Hepatocyte (in vitro differentiated cells): Measurements from ENCODE around the gene AGAP9. TPM values are rescaled to one million over a fixed set of nuclear protein-coding genes. Genes with fewer than 3 reads are reported as not detected.
"Not testable (repeated sequence)": the region's sequence is repeated elsewhere in the genome, so short reads cannot be mapped to it uniquely, and the experiment has no call there.

Experiments
- DNase-seq: peaks from one replicate; pipeline ENCODE4 v3.0.0-alpha.2; 2016; ENCODE audit warnings: low spot score
- H2AFZ ChIP-seq: fragments of 200-600 bp; sonication (generic); 2 replicates; pipeline ENCODE4 v1.6.0; 2016; ENCODE audit warnings: antibody characterized with exemption, mild to moderate bottlenecking
- H3K27ac ChIP-seq: fragments of 200-600 bp; sonication (generic); 2 replicates; pipeline ENCODE4 v1.5.1; 2016; ENCODE audit warnings: mild to moderate bottlenecking
- H3K27me3 ChIP-seq: fragments of 200-600 bp; sonication (generic); 2 replicates; pipeline ENCODE4 v1.6.1; 2016
- H3K36me3 ChIP-seq: fragments of 200-600 bp; sonication (generic); replicated peaks from 2 replicates; pipeline ENCODE4 v1.5.1; 2016; ENCODE audit warnings: low read depth; ENCODE audit not compliant: insufficient read depth
- H3K4me1 ChIP-seq: fragments of 200-600 bp; sonication (generic); 2 replicates; pipeline ENCODE4 v1.5.1; 2016; ENCODE audit warnings: mild to moderate bottlenecking, moderate library complexity; ENCODE audit not compliant: insufficient read depth
- H3K4me2 ChIP-seq: fragments of 200-600 bp; sonication (generic); 2 replicates; pipeline ENCODE4 v1.6.0; 2016
- H3K4me3 ChIP-seq: fragments of 200-600 bp; sonication (generic); 2 replicates; pipeline ENCODE4 v1.5.1; 2016; ENCODE audit warnings: mild to moderate bottlenecking
- H3K79me2 ChIP-seq: fragments of 200-600 bp; sonication (generic); 2 replicates; pipeline ENCODE4 v1.6.0; 2017; ENCODE audit warnings: mild to moderate bottlenecking
- H3K9me2 ChIP-seq: fragments of 200-600 bp; sonication (generic); replicated peaks from 2 replicates; pipeline ENCODE4 v1.6.0; 2017; ENCODE audit warnings: mild to moderate bottlenecking; ENCODE audit not compliant: insufficient read depth
- H3K9me3 ChIP-seq: fragments of 200-600 bp; sonication (generic); 2 replicates; pipeline ENCODE4 v1.5.1; 2016; ENCODE audit warnings: low read depth, mild to moderate bottlenecking
- H4K20me1 ChIP-seq: fragments of 200-600 bp; sonication (generic); 2 replicates; pipeline ENCODE4 v1.6.0; 2016; ENCODE audit warnings: mild to moderate bottlenecking; ENCODE audit not compliant: insufficient read depth, poor library complexity, severe bottlenecking
- WGBS: methylation state at CpG from one replicate; pipeline ENCODE4 v1.1.6; 2016; ENCODE audit warnings: low lambda C conversion rate; ENCODE audit errors: missing lambda C conversion rate; 5-methylcytosine and 5-hydroxymethylcytosine counted together
- polyA plus RNA-seq: library from polyadenylated mRNA; unstranded; fragments of >200 nt; fragmentation: Nextera tagmentation; extraction: Ambion mirVana; gene quantifications from 2 replicates; pipeline ENCODE4 v1.2.1, GENCODE V29; 2016
- total RNA-seq: library from RNA; depleted of rRNA; stranded (reverse); fragments of >200 nt; gene quantifications from 2 replicates; pipeline ENCODE4 v1.2.3, GENCODE V29; 2014

Gene AGAP9
- total and polyA plus RNA-seq, 2 experiments from 2014 or later = 6.9 to 9.4 TPM

GRCh38 chr10:47481768-47482181 lies 41.7 kb downstream of the AGAP9 start:
- H2AFZ ChIP-seq, H3K36me3 ChIP-seq, H3K9me2 ChIP-seq, H3K4me2 ChIP-seq, H4K20me1 ChIP-seq, H3K4me3 ChIP-seq, H3K27me3 ChIP-seq, H3K27ac ChIP-seq, H3K4me1 ChIP-seq, H3K9me3 ChIP-seq, H3K79me2 ChIP-seq, DNase-seq: not testable (repeated sequence)
- WGBS = 82% methylated on average over 5 of the region's 6 CpGs

GRCh38 chr10:47481182-47481766 lies 42.2 kb downstream of the AGAP9 start:
- H3K27me3 ChIP-seq, H3K9me2 ChIP-seq, H3K79me2 ChIP-seq, H3K27ac ChIP-seq, H3K9me3 ChIP-seq, H3K36me3 ChIP-seq, H2AFZ ChIP-seq, H3K4me3 ChIP-seq, H3K4me1 ChIP-seq, H4K20me1 ChIP-seq, H3K4me2 ChIP-seq: not testable (repeated sequence)
- peak; percentile 23 for DNase-seq
- 38% methylated on average over 7 of the region's 10 CpGs for WGBS

GRCh38 chr10:47480133-47480532 lies 43.3 kb downstream of the AGAP9 start:
- H4K20me1 ChIP-seq, H3K9me2 ChIP-seq, H2AFZ ChIP-seq, H3K27me3 ChIP-seq, H3K79me2 ChIP-seq, H3K36me3 ChIP-seq, DNase-seq, H3K27ac ChIP-seq, H3K4me2 ChIP-seq, H3K4me3 ChIP-seq, H3K4me1 ChIP-seq, H3K9me3 ChIP-seq: not testable (repeated sequence)
- 39% methylated on average over 2 of the region's 3 CpGs for WGBS

GRCh38 chr10:47478114-47478513 lies 45.3 kb downstream of the AGAP9 start:
- not testable (repeated sequence) for H4K20me1 ChIP-seq, H3K27me3 ChIP-seq, H3K9me3 ChIP-seq, DNase-seq, H3K4me2 ChIP-seq, H3K79me2 ChIP-seq, H3K4me1 ChIP-seq, H3K9me2 ChIP-seq, H3K36me3 ChIP-seq, H3K4me3 ChIP-seq, H2AFZ ChIP-seq, H3K27ac ChIP-seq
- 62% methylated on average over 3 of the region's 5 CpGs for WGBS

- not testable (repeated sequence) for H3K4me3 ChIP-seq
Observed at GRCh38 chr10:47477078-47477477, 46.4 kb downstream of the AGAP9 start.

GRCh38 chr10:47475101-47475500 lies 48.3 kb downstream of the AGAP9 start:
- not testable (repeated sequence) for H4K20me1 ChIP-seq, H3K27ac ChIP-seq, H3K4me2 ChIP-seq, H3K4me1 ChIP-seq, H3K9me2 ChIP-seq, H3K27me3 ChIP-seq, DNase-seq, H3K9me3 ChIP-seq, H2AFZ ChIP-seq, H3K4me3 ChIP-seq, H3K36me3 ChIP-seq, H3K79me2 ChIP-seq
- WGBS = 80% methylated on average over 5 of the region's 5 CpGs

More at GRCh38 chr10:47477078-47477477, 46.4 kb downstream of the AGAP9 start:
- 96% methylated on average over 10 of the region's 11 CpGs for WGBS
- not testable (repeated sequence) for H2AFZ ChIP-seq, DNase-seq, H3K9me3 ChIP-seq, H3K79me2 ChIP-seq, H3K27me3 ChIP-seq, H3K27ac ChIP-seq, H3K4me2 ChIP-seq, H4K20me1 ChIP-seq, H3K9me2 ChIP-seq, H3K4me1 ChIP-seq, H3K36me3 ChIP-seq

GRCh38 chr10:47473516-47473915 lies 49.9 kb downstream of the AGAP9 start:
- not testable (repeated sequence) for H3K4me3 ChIP-seq

GRCh38 chr10:47472647-47473046 lies 50.8 kb downstream of the AGAP9 start:
- H3K9me2 ChIP-seq, H3K79me2 ChIP-seq, H3K4me1 ChIP-seq, H3K4me3 ChIP-seq, H2AFZ ChIP-seq, H3K4me2 ChIP-seq, H3K36me3 ChIP-seq, H3K27me3 ChIP-seq, DNase-seq, H3K9me3 ChIP-seq, H4K20me1 ChIP-seq, H3K27ac ChIP-seq: not testable (repeated sequence)
- 90% methylated on average over 1 of the region's 3 CpGs for WGBS

More at GRCh38 chr10:47473516-47473915, 49.9 kb downstream of the AGAP9 start:
- not testable (repeated sequence) for H3K27ac ChIP-seq, H3K27me3 ChIP-seq, DNase-seq, H3K9me3 ChIP-seq, H2AFZ ChIP-seq, H3K79me2 ChIP-seq, H3K4me2 ChIP-seq, H3K4me1 ChIP-seq, H3K36me3 ChIP-seq, H3K9me2 ChIP-seq, H4K20me1 ChIP-seq
- no CpG with 5 or more reads among the region's 7 CpGs for WGBS

GRCh38 chr10:47472072-47472471 lies 51.4 kb downstream of the AGAP9 start:
- H4K20me1 ChIP-seq, H3K4me1 ChIP-seq, H3K27me3 ChIP-seq, H3K36me3 ChIP-seq, H3K79me2 ChIP-seq, H3K27ac ChIP-seq, H3K4me3 ChIP-seq, H3K4me2 ChIP-seq, H3K9me2 ChIP-seq, H2AFZ ChIP-seq, H3K9me3 ChIP-seq, DNase-seq: not testable (repeated sequence)
- no CpG with 5 or more reads among the region's 5 CpGs for WGBS
